H1 (cell line): ENCODE measurements around the gene SELENOI. TPM values are rescaled to one million over a fixed set of nuclear protein-coding genes. Genes with fewer than 3 reads are reported as not detected.

Source experiments
- CTCF ChIA-PET: fragments of 300-600 bp; sonication (Branson Sonifier 250); formaldehyde crosslinking; loops from one replicate; lab custom pipeline; 2021; ENCODE audit not compliant: partially characterized antibody; lab: Charles Lee
- POLR2A ChIA-PET: fragments of 300-600 bp; sonication (Branson Sonifier 250); formaldehyde crosslinking; loops from one replicate; lab custom pipeline; 2021; ENCODE audit warnings: inconsistent platforms; ENCODE audit not compliant: partially characterized antibody; lab: Charles Lee
- DNase-seq, 2 experiments: peaks; one replicate each; pipeline versions ENCODE4 v3.0.0 to v3.0.0-alpha.2; 2010 to 2022; ENCODE audit warnings: low spot score in 2 of 2, low read depth in 1 of 2, mixed read lengths in 1 of 2
- FAIRE-seq: peaks from 2 replicates; lab custom pipeline; 2011; peaks lifted over from hg19 to GRCh38; lab: Jason Lieb, UNC
- H2AFZ ChIP-seq: 2 replicates; pipeline ENCODE4 v1.8.1; 2012; ENCODE audit warnings: low read length, inconsistent platforms
- H2AK5ac ChIP-seq: 2 replicates; pipeline ENCODE4 v1.6.1; 2013; ENCODE audit warnings: low read depth, low read length
- H2BK120ac ChIP-seq: replicated peaks from 2 replicates; pipeline ENCODE3; 2013; ENCODE audit warnings: low read depth, low read length, inconsistent platforms
- H2BK12ac ChIP-seq: 2 replicates; pipeline ENCODE4 v1.6.1; 2013; ENCODE audit warnings: low read depth, low read length
- H2BK15ac ChIP-seq: 2 replicates; pipeline ENCODE4 v1.6.1; 2013; ENCODE audit warnings: low read length
- H2BK20ac ChIP-seq: 2 replicates; pipeline ENCODE4 v1.6.1; 2013; ENCODE audit warnings: low read length
- H2BK5ac ChIP-seq: 2 replicates; pipeline ENCODE4 v1.6.1; 2013; ENCODE audit warnings: low read depth, low read length
- H3K14ac ChIP-seq: 2 replicates; pipeline ENCODE4 v1.6.1; 2013; ENCODE audit warnings: inconsistent platforms; ENCODE audit not compliant: insufficient read length
- H3K18ac ChIP-seq: 2 replicates; pipeline ENCODE4 v1.6.1; 2013; ENCODE audit warnings: low read length; ENCODE audit errors: extremely low read depth
- H3K23ac ChIP-seq: 2 replicates; pipeline ENCODE4 v1.6.1; 2013; ENCODE audit warnings: inconsistent platforms; ENCODE audit not compliant: insufficient read length
- H3K23me2 ChIP-seq: 2 replicates; pipeline ENCODE4 v1.6.1; 2013; ENCODE audit warnings: low read depth, low read length
- H3K27ac ChIP-seq: 2 replicates; pipeline ENCODE4 v1.6.1; 2011; ENCODE audit warnings: low read depth, low read length, inconsistent platforms
- H3K27me3 ChIP-seq, 4 experiments: replicated peaks in 1 of 4; 1 replicate in 1 of 4; 2 replicates in 3 of 4; pipeline versions ENCODE4 v1.6.1 to v1.8.1; 2011 to 2013; ENCODE audit warnings: low read length in 3 of 4, mild to moderate bottlenecking in 3 of 4, inconsistent platforms in 2 of 4, mixed read lengths in 2 of 4, moderate library complexity in 1 of 4; ENCODE audit not compliant: control insufficient read depth in 3 of 4, insufficient read depth in 3 of 4; ENCODE audit errors: extremely low read depth in 1 of 4
- H3K36me3 ChIP-seq, 4 experiments: 2 replicates each; pipeline versions ENCODE4 v1.6.1 to v1.8.1; 2011 to 2013; ENCODE audit warnings: mild to moderate bottlenecking in 4 of 4, low read length in 3 of 4, moderate library complexity in 2 of 4, control low read depth in 1 of 4, inconsistent platforms in 1 of 4; ENCODE audit not compliant: insufficient read depth in 4 of 4, control insufficient read depth in 2 of 4
- H3K4ac ChIP-seq: replicated peaks from 2 replicates; pipeline ENCODE3; 2013; ENCODE audit warnings: low read length, low read depth, mixed read lengths, inconsistent platforms; ENCODE audit not compliant: insufficient read length
- H3K4me1 ChIP-seq, 4 experiments: replicated peaks in 1 of 4; 1 replicate in 1 of 4; 2 replicates in 3 of 4; pipeline versions ENCODE4 v1.6.1 to v1.8.1; 2011 to 2013; ENCODE audit warnings: low read length in 3 of 4, inconsistent platforms in 2 of 4, mixed read lengths in 1 of 4; ENCODE audit not compliant: insufficient read depth in 4 of 4, control insufficient read depth in 3 of 4
- H3K4me2 ChIP-seq, 2 experiments: 2 replicates each; pipeline versions ENCODE4 v1.6.1 to v1.8.1; 2011 to 2013; ENCODE audit warnings: low read depth in 2 of 2, low read length in 2 of 2, control low read depth in 1 of 2, inconsistent platforms in 1 of 2, mild to moderate bottlenecking in 1 of 2; ENCODE audit not compliant: insufficient read depth in 1 of 2
- H3K4me3 ChIP-seq, 4 experiments: fragments of 200-600, 300-600 bp in 1 of 4; sonication (generic), shearing (Covaris generic), sonication (Bioruptor Twin) in 1 of 4; 2 replicates each; pipeline versions ENCODE4 v1.5.1 to v1.8.1; 2011 to 2016; ENCODE audit warnings: low read length in 4 of 4, low read depth in 3 of 4, control low read depth in 2 of 4, inconsistent platforms in 2 of 4, mild to moderate bottlenecking in 2 of 4, mixed read lengths in 1 of 4, moderate library complexity in 1 of 4; ENCODE audit not compliant: insufficient read depth in 2 of 4; ENCODE audit errors: extremely low read depth in 1 of 4
- H3K56ac ChIP-seq: replicated peaks from 2 replicates; pipeline ENCODE3; 2013; ENCODE audit warnings: low read depth, mild to moderate bottlenecking, mixed read lengths, low read length, inconsistent platforms; ENCODE audit not compliant: insufficient read length
- H3K79me1 ChIP-seq: 2 replicates; pipeline ENCODE4 v1.6.1; 2013; ENCODE audit warnings: low read depth, low read length, control low read depth
- H3K79me2 ChIP-seq, 2 experiments: 2 replicates each; pipeline versions ENCODE4 v1.6.1 to v1.8.1; 2012 to 2013; ENCODE audit warnings: low read length in 2 of 2, mild to moderate bottlenecking in 2 of 2, inconsistent platforms in 1 of 2; ENCODE audit not compliant: insufficient read depth in 2 of 2, control insufficient read depth in 1 of 2
- H3K9ac ChIP-seq, 4 experiments: replicated peaks in 1 of 4; 1 replicate in 1 of 4; 2 replicates in 3 of 4; pipeline versions ENCODE4 v1.6.1 to v1.8.1; 2011 to 2013; ENCODE audit warnings: low read depth in 3 of 4, low read length in 3 of 4, control low read depth in 2 of 4, mild to moderate bottlenecking in 2 of 4, moderate library complexity in 2 of 4, inconsistent platforms in 1 of 4; ENCODE audit errors: extremely low read depth in 1 of 4
- H3K9me3 ChIP-seq, 2 experiments: 2 replicates each; pipeline versions ENCODE4 v1.6.1 to v1.8.1; 2012 to 2013; ENCODE audit warnings: mild to moderate bottlenecking in 2 of 2, moderate library complexity in 2 of 2, control low read depth in 1 of 2, inconsistent platforms in 1 of 2, low read depth in 1 of 2, low read length in 1 of 2, mixed read lengths in 1 of 2; ENCODE audit not compliant: insufficient read depth in 2 of 2
- H4K20me1 ChIP-seq, 2 experiments: replicated peaks in 1 of 2; 2 replicates each; pipeline versions ENCODE3 to v1.8.1; 2011 to 2013; ENCODE audit warnings: inconsistent platforms in 2 of 2, low read length in 2 of 2, mild to moderate bottlenecking in 1 of 2; ENCODE audit not compliant: insufficient read depth in 2 of 2, control insufficient read depth in 1 of 2
- H4K5ac ChIP-seq: 2 replicates; pipeline ENCODE4 v1.6.1; 2013; ENCODE audit warnings: low read length, low read depth, mixed read lengths, inconsistent platforms; ENCODE audit not compliant: insufficient read length
- H4K8ac ChIP-seq: 2 replicates; pipeline ENCODE4 v1.8.0; 2013; ENCODE audit warnings: mild to moderate bottlenecking, moderate library complexity, low read length, inconsistent platforms; ENCODE audit not compliant: insufficient read depth; ENCODE audit errors: extremely low read depth
- H4K91ac ChIP-seq: replicated peaks from 2 replicates; pipeline ENCODE3; 2013; ENCODE audit warnings: low read length, mixed read lengths, inconsistent platforms; ENCODE audit not compliant: insufficient read length
- ASH2L ChIP-seq: fragments of 200-600, 300-600 bp; sonication (generic); IDR thresholded peaks from one replicate; pipeline ENCODE4 v1.7.1; 2017; ENCODE audit warnings: low read length
- CHD2 ChIP-seq: IDR thresholded peaks from 2 replicates; pipeline ENCODE4 v1.6.1; 2012; ENCODE audit warnings: low read length, improper control_type of control experiment
- EZH2 ChIP-seq: fragments of 200-600 bp; sonication (generic); IDR thresholded peaks from 2 replicates; pipeline ENCODE4 v1.7.1; 2012; ENCODE audit warnings: low read depth, mild to moderate bottlenecking, moderate library complexity, low read length, inconsistent platforms; ENCODE audit not compliant: severe bottlenecking
- FOSL1 ChIP-seq: IDR thresholded peaks from 2 replicates; pipeline ENCODE4 v1.6.1; 2011; ENCODE audit warnings: mild to moderate bottlenecking, low read depth, low read length, moderate library complexity; ENCODE audit not compliant: insufficient read depth
- GABPA ChIP-seq: IDR thresholded peaks from 2 replicates; pipeline ENCODE4 v1.6.1; 2011; ENCODE audit warnings: mild to moderate bottlenecking, low read length, moderate library complexity, borderline replicate concordance; ENCODE audit not compliant: insufficient read depth
- GTF2F1 ChIP-seq: IDR thresholded peaks from 2 replicates; pipeline ENCODE4 v1.6.1; 2012; ENCODE audit warnings: low read depth, low read length, improper control_type of control experiment, borderline replicate concordance
- JUN ChIP-seq: IDR thresholded peaks from 2 replicates; pipeline ENCODE4 v1.6.1; 2011; ENCODE audit warnings: low read depth, mild to moderate bottlenecking, improper control_type of control experiment, low read length
- MAFK ChIP-seq: IDR thresholded peaks from 2 replicates; pipeline ENCODE4 v1.6.1; 2012; ENCODE audit warnings: low read depth, mild to moderate bottlenecking, improper control_type of control experiment, low read length
- NANOG ChIP-seq: IDR thresholded peaks from 2 replicates; pipeline ENCODE4 v1.6.1; 2011; ENCODE audit warnings: low read length, low read depth, mild to moderate bottlenecking, inconsistent platforms; ENCODE audit not compliant: insufficient read depth, poor library complexity, severe bottlenecking
- PHF8 ChIP-seq: fragments of 200-600 bp; sonication (generic); conservative IDR thresholded peaks from 2 replicates; pipeline ENCODE4 v1.7.1; 2012; ENCODE audit warnings: low read depth, mild to moderate bottlenecking, inconsistent platforms, low read length, moderate library complexity
- POU5F1 ChIP-seq: IDR thresholded peaks from 2 replicates; pipeline ENCODE4 v1.6.1; 2011; ENCODE audit warnings: low read depth, mild to moderate bottlenecking, low read length, moderate library complexity
- RNF2 ChIP-seq: fragments of 200-900, 300-1000 bp; sonication (generic); IDR thresholded peaks from 2 replicates; pipeline ENCODE4 v1.7.1; 2016; ENCODE audit warnings: borderline replicate concordance, low read depth, mild to moderate bottlenecking, antibody characterized with exemption, low read length; ENCODE audit not compliant: poor library complexity, severe bottlenecking; ENCODE audit errors: missing control alignments
- WGBS, 2 experiments: shearing (Covaris generic) in 1 of 2; methylation state at CpG; one replicate each; pipeline versions ENCODE4 v1.1.6 to v1.1.7; 2013 to 2015; ENCODE audit warnings: low lambda C conversion rate in 2 of 2, mixed read lengths in 2 of 2, inconsistent platforms in 1 of 2, low coverage in 1 of 2, missing lambda C conversion rate in 1 of 2; ENCODE audit not compliant: insufficient replicate concordance in 2 of 2, insufficient coverage in 1 of 2, insufficient read length in 1 of 2; ENCODE audit errors: extremely low coverage in 1 of 2, missing lambda C conversion rate in 1 of 2; 5-methylcytosine and 5-hydroxymethylcytosine counted together
- polyA plus RNA-seq, 7 experiments: library from polyadenylated mRNA; depleted of rRNA in 3 of 7; stranded (reverse) in 5 of 7; unstranded in 2 of 7; fragments of >200 nt in 5 of 7; fragments of 200-250 nt in 2 of 7; gene quantifications; 1 replicate in 5 of 7; 2 replicates in 1 of 7; 4 replicates in 1 of 7; pipeline versions ENCODE4 v1.2.1 to v1.2.3, GENCODE V29; 2011 to 2013; ENCODE audit warnings: missing spikeins in 2 of 7, mixed read lengths in 2 of 7
- total RNA-seq: library from RNA; stranded (reverse); fragmentation: NEBNext Ultra II Directional; extraction: Animal tissue kit (Norgen Biotek cat#: 25700); gene quantifications from 2 replicates; pipeline ENCODE4 v1.2.1, GENCODE V29; 2021
- TF ChIP-seq, protein P1 (sequence below): IDR thresholded peaks from 2 replicates; pipeline ENCODE4 v1.6.1; 2012; ENCODE audit warnings: inconsistent platforms

The SELENOI gene
- total and polyA plus RNA-seq, 2 of the 8 experiments (the other 6 are each of a cell fraction or from before 2014, with no cell fraction given) = 15.9 to 63.8 TPM

DNA sequence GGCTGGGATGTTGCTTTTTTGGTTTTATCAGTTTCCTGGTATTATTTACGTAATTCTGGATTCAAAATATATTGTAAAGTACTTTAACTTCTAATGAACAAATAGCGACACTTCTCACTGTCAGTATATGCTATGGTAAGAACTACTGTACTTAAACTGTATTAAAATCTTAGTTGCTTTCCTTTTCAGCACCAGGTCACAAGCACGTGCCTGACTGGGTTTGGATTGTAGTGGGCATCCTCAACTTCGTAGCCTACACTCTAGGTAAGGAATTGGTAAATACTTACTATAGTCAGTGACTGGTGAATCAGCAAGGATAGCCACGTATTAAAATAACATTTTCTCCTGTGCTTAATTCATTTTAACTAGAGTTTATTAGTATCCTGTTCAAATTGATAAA lies 21.0 kb downstream of the SELENOI start:
- 91% methylated on average over 5 of the region's 5 CpGs; no CpG with 5 or more reads in 1 of the 2 experiments for WGBS, 2 experiments
- DNase-seq (no peak), FAIRE-seq (no peak)
- Histone ChIP-seq H3K18ac (no peak overlapping the region), H3K4me3 (no peak overlapping the region), H3K9ac (no peak overlapping the region), H2AFZ (no peak overlapping the region), H3K23ac (no peak overlapping the region), H3K79me2 (peaks cover 0 to 12% of the 10 kb centered on the region in 2 experiments; a peak in 2 of 4 replicates), H2BK20ac (no peak overlapping the region), H3K4ac (no peak overlapping the region), H4K5ac (no peak overlapping the region), H4K20me1 (peaks cover 0 to 4% of the 10 kb centered on the region in 2 experiments), H4K8ac (no peak overlapping the region), H2AK5ac (no peak overlapping the region), H2BK120ac (no peak overlapping the region), H3K27me3 (no peaks in the 10 kb centered on the region), H4K91ac (no peak overlapping the region), H3K4me2 (no peak overlapping the region), H2BK12ac (no peak overlapping the region), H3K36me3 (peaks cover 0 to 20% (median 11%) of the 10 kb centered on the region in 4 experiments; a peak in 6 of 8 replicates), H2BK15ac (no peak overlapping the region), H3K14ac (no peak overlapping the region), H3K9me3 (peaks cover 0 to 4% of the 10 kb centered on the region in 2 experiments; a peak in 1 of 4 replicates), H3K79me1 (no peaks in the 10 kb centered on the region), H2BK5ac (no peak overlapping the region), H3K27ac (no peak overlapping the region), H3K56ac (no peak overlapping the region), H3K4me1 (no peaks in the 10 kb centered on the region), H3K23me2 (no peaks in the 10 kb centered on the region)
- CTCF ChIA-PET = interaction anchor here (1.2 kb wide), 1 partner anchor 37 kb away, joined by 4 read pairs; no protein-coding TSS in a partner anchor
- POLR2A ChIA-PET = no interaction called here
- TF ChIP-seq PHF8 = no peak
- TF ChIP-seq NANOG = no peak
- TF ChIP-seq GABPA = no peak
- TF ChIP-seq RNF2 = no peak
- TF ChIP-seq ASH2L = no peak
- no peak for TF ChIP-seq EZH2
- no peak for TF ChIP-seq FOSL1
- no peak for TF ChIP-seq CHD2
- no peak for TF ChIP-seq POU5F1
- no peak for TF ChIP-seq GTF2F1
- TF ChIP-seq, protein P1, sequence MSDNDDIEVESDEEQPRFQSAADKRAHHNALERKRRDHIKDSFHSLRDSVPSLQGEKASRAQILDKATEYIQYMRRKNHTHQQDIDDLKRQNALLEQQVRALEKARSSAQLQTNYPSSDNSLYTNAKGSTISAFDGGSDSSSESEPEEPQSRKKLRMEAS = no peak
- no peak for TF ChIP-seq MAFK
- TF ChIP-seq JUN = no peak
